ENCODE data around the gene CNRIP1.

DNA sequence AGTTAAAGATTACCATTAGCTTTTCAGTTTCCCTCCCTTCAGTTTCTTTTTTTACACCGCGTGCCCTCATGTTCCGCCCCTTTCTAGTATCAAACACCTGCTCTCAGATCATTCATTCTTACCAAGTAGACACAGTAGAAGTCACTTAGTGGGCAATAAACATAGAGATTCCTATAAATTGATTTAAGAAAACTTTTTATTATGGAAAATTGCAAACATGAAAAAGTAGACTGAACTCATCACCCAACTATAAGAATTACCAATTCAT lies 21.2 kb upstream of the CNRIP1 start:
- TF ChIP-seq, protein P1, sequence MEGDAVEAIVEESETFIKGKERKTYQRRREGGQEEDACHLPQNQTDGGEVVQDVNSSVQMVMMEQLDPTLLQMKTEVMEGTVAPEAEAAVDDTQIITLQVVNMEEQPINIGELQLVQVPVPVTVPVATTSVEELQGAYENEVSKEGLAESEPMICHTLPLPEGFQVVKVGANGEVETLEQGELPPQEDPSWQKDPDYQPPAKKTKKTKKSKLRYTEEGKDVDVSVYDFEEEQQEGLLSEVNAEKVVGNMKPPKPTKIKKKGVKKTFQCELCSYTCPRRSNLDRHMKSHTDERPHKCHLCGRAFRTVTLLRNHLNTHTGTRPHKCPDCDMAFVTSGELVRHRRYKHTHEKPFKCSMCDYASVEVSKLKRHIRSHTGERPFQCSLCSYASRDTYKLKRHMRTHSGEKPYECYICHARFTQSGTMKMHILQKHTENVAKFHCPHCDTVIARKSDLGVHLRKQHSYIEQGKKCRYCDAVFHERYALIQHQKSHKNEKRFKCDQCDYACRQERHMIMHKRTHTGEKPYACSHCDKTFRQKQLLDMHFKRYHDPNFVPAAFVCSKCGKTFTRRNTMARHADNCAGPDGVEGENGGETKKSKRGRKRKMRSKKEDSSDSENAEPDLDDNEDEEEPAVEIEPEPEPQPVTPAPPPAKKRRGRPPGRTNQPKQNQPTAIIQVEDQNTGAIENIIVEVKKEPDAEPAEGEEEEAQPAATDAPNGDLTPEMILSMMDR (IDR thresholded peaks at IDR 0.05; ENCODE audit: low read depth, low read length), result no peak
- no peak for TF ChIP-seq POLR2A (IDR thresholded peaks at IDR 0.05; ENCODE audit: extremely low read depth, insufficient read length)
- no peak for TF ChIP-seq MYC (IDR thresholded peaks at IDR 0.05; ENCODE audit: low read depth, low read length)
- TF ChIP-seq, protein P2, sequence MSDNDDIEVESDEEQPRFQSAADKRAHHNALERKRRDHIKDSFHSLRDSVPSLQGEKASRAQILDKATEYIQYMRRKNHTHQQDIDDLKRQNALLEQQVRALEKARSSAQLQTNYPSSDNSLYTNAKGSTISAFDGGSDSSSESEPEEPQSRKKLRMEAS (IDR thresholded peaks at IDR 0.05; ENCODE audit: low read depth, low read length), result no peak

Measured in NB4 (cell line).